ENCODE results near the gene IPO11.

- TF ChIP-seq POLR2AphosphoS5 (IDR thresholded peaks at IDR 0.05) (no peak), CTCF (IDR thresholded peaks at IDR 0.05) (no peak), POLR2A (IDR thresholded peaks at IDR 0.05) (no peak)
These were observed 204.2 kb downstream of the IPO11 start for GRCh38 chr5:62616615-62617277.

All from suprapubic skin (tissue), 4 donors.